Fibroblast of mammary gland (primary cell): ENCODE results near the gene BCAS4.
"Not testable (repeated sequence)": the region's sequence is repeated elsewhere in the genome, so short reads cannot be mapped to it uniquely, and the experiment has no call there.

ENCODE experiments used
- DNase-seq: peaks from one replicate; pipeline ENCODE4 v3.0.0-alpha.2; 2010; ENCODE audit warnings: low read depth
- H3K4me3 ChIP-seq: 2 replicates; pipeline ENCODE4 v1.5.1; 2011; ENCODE audit warnings: low read depth, mild to moderate bottlenecking, low read length, moderate library complexity; ENCODE audit not compliant: control insufficient read depth
- CTCF ChIP-seq: conservative IDR thresholded peaks from 2 replicates; pipeline ENCODE4 v1.5.1; 2011; ENCODE audit warnings: low read depth, low read length, inconsistent platforms; ENCODE audit not compliant: control insufficient read depth, insufficient read depth

BCAS4 gene

GRCh38 chr20:50774515-50774914, 20.3 kb upstream of the BCAS4 start:
- no peak overlapping the region for H3K4me3 ChIP-seq
- TF ChIP-seq CTCF: no peak
- DNase-seq: no peak

- no peak overlapping the region for H3K4me3 ChIP-seq
- no peak for TF ChIP-seq CTCF
- no peak for DNase-seq
These were observed 18.6 kb upstream of the BCAS4 start for GRCh38 chr20:50776122-50776817.

- no peak for TF ChIP-seq CTCF
These were observed 17.5 kb upstream of the BCAS4 start for GRCh38 chr20:50777373-50777772.

GRCh38 chr20:50778994-50779393, 15.9 kb upstream of the BCAS4 start:
- H3K4me3 ChIP-seq, DNase-seq: not testable (repeated sequence)

More at GRCh38 chr20:50777373-50777772, 17.5 kb upstream of the BCAS4 start:
- no peak overlapping the region for H3K4me3 ChIP-seq
- no peak for DNase-seq

- no peak for DNase-seq
- no peak overlapping the region for H3K4me3 ChIP-seq
- no peak for TF ChIP-seq CTCF
These were observed 11.5 kb upstream of the BCAS4 start for GRCh38 chr20:50783390-50783789.

- no peak for TF ChIP-seq CTCF
- no peak overlapping the region for H3K4me3 ChIP-seq
- DNase-seq: no peak
These were observed 11.0 kb upstream of the BCAS4 start for GRCh38 chr20:50783903-50784302.

- no peak overlapping the region for H3K4me3 ChIP-seq
- TF ChIP-seq CTCF: no peak
- DNase-seq: no peak
These were observed 10.4 kb upstream of the BCAS4 start for GRCh38 chr20:50784464-50784863.
